PC-3 (cell line): Measurements from ENCODE around the gene GATA2. TPM values are rescaled to one million over a fixed set of nuclear protein-coding genes. Genes with fewer than 3 reads are reported as not detected.

Experiments
- ATAC-seq: fragments of 200-7000 bp; cut with Tn5 transposase; 2 replicates; pipeline ENCODE4 v1.9.1; 2020; ENCODE audit warnings: mild to moderate bottlenecking, moderate library complexity
- BruUV-seq: library from RNA; stranded (reverse); fragments of 400-500 nt; replicated peaks from 2 replicates; lab custom pipeline; 2021; lab: Mats Ljungman, UMichigan
- CTCF ChIA-PET: fragments of 300-600 bp; sonication (Branson Sonifier 250); formaldehyde crosslinking; loops from one replicate; lab custom pipeline; 2022; ENCODE audit warnings: antibody characterized with exemption; lab: Charles Lee
- POLR2A ChIA-PET: fragments of 300-600 bp; sonication (Branson Sonifier 250); formaldehyde crosslinking; loops from one replicate; lab custom pipeline; 2022; ENCODE audit warnings: antibody characterized with exemption; ENCODE audit not compliant: unreplicated experiment; lab: Charles Lee
- DNase-seq: peaks from one replicate; pipeline ENCODE4 v3.0.0-alpha.2; 2015
- H2AFZ ChIP-seq: fragments of 300-600 bp; sonication (generic); 2 replicates; pipeline ENCODE4 v1.6.0; 2016; ENCODE audit warnings: antibody characterized with exemption, low read length
- H3F3A ChIP-seq: fragments of 300-600 bp; sonication (generic); one replicate; pipeline ENCODE4 v1.6.0; 2017; ENCODE audit warnings: antibody characterized with exemption, low read length, control low read depth, mild to moderate bottlenecking; ENCODE audit not compliant: unreplicated experiment
- H3K27ac ChIP-seq: fragments of 300-600 bp; sonication (generic); 2 replicates; pipeline ENCODE4 v1.5.1; 2016; ENCODE audit warnings: mild to moderate bottlenecking, low read length
- H3K27me3 ChIP-seq: fragments of 300-600 bp; sonication (generic); 2 replicates; pipeline ENCODE4 v1.6.1; 2016; ENCODE audit warnings: low read length, mixed read lengths
- H3K36me3 ChIP-seq: fragments of 300-600 bp; sonication (generic); 2 replicates; pipeline ENCODE4 v1.6.1; 2016; ENCODE audit warnings: low read depth, mixed run types, low read length, mixed read lengths
- H3K4me1 ChIP-seq: fragments of 300-600 bp; sonication (generic); 2 replicates; pipeline ENCODE4 v1.5.1; 2016; ENCODE audit warnings: low read length; ENCODE audit not compliant: insufficient read depth
- H3K4me2 ChIP-seq: fragments of 300-600 bp; sonication (generic); 2 replicates; pipeline ENCODE4 v1.6.0; 2016; ENCODE audit warnings: low read length
- H3K4me3 ChIP-seq: fragments of 300-600 bp; sonication (generic); 2 replicates; pipeline ENCODE4 v1.5.1; 2016; ENCODE audit warnings: mild to moderate bottlenecking, low read length, mixed read lengths
- H3K79me2 ChIP-seq: fragments of 300-600 bp; sonication (generic); 2 replicates; pipeline ENCODE4 v1.6.1; 2017; ENCODE audit warnings: low read length, mixed read lengths
- H3K9ac ChIP-seq: fragments of 300-600 bp; sonication (generic); 2 replicates; pipeline ENCODE4 v1.6.0; 2016; ENCODE audit warnings: mild to moderate bottlenecking, low read length
- H3K9me2 ChIP-seq: fragments of 300-600 bp; sonication (generic); replicated peaks from 2 replicates; pipeline ENCODE4 v1.6.1; 2016; ENCODE audit warnings: mixed run types, low read length, mixed read lengths
- H3K9me3 ChIP-seq: fragments of 300-600 bp; sonication (generic); 2 replicates; pipeline ENCODE4 v1.6.1; 2016; ENCODE audit warnings: low read length, mixed read lengths
- H4K20me1 ChIP-seq: fragments of 300-600 bp; sonication (generic); 2 replicates; pipeline ENCODE4 v1.6.1; 2016; ENCODE audit warnings: low read length, mixed read lengths
- EZH2 ChIP-seq: fragments of 300-600 bp; sonication (generic); IDR thresholded peaks from one replicate; pipeline ENCODE4 v1.6.1; 2017; ENCODE audit warnings: antibody characterized with exemption, mild to moderate bottlenecking, low read length; ENCODE audit not compliant: unreplicated experiment
- EZH2phosphoT487 ChIP-seq: fragments of 300-600 bp; sonication (generic); IDR thresholded peaks from 2 replicates; pipeline ENCODE4 v1.6.1; 2018; ENCODE audit warnings: mild to moderate bottlenecking, antibody characterized with exemption, low read length, borderline replicate concordance
- intact Hi-C: fragments of 100-400 bp; cut with micrococcal nuclease; formaldehyde crosslinking; loops from 2 replicates; pipeline ENCODE4 v1.9.0; 2023
- total RNA-seq: library from RNA; depleted of rRNA; stranded (reverse); fragments of >200 nt; gene quantifications from 2 replicates; pipeline ENCODE4 v1.2.3, GENCODE V29; 2014
- TF ChIP-seq, protein P1 (sequence below): fragments of 300-600 bp; sonication (generic); conservative IDR thresholded peaks from 2 replicates; pipeline ENCODE4 v1.5.1; 2017; ENCODE audit warnings: antibody characterized with exemption, low read depth, mild to moderate bottlenecking, low read length

Gene GATA2
- total RNA-seq, 1 experiment from 2014 or later, result 32.4 TPM

DNA sequence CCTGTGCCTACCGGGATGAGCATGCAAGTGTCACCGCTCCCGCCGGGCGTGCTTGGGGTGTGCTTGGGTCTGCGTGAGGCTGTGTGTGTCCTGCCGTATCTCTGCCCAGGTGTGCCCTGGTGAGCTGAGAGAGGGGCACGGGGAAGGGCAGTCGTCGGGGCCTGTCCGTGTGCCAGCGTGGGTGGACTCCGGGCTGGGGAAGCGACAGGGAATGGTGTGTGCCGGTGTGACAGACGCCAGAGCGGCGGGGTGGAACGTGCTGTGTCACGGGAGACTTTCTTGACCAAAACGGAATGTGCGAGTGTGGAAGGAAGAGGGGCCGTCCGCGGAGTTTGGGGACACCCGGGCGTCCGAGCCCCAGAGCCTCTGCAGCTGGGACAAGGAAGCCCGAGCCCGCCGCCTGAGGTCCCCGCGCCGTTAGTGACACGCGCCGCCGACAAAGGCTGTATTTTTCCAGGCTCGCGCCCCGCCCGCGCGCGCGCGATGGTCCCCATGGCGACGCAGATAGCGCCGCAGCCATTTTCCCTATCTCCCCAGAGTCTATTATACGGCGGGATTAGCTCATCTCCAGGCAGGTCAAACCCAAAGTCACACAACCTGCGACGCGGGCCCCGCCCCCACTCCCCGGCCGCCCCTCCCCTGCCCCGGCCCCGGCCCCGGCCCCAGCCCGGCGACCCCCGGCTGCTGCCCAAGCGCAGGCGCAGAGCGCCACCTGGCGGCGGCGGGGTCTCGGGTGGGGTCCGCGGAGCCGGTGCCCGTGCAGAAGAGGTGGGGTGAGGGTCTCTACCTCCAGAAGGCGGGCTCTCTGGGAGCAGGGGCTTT lies 4.5 kb upstream of the GATA2 start:
- peak overlapping the region; percentile 86 for H3K4me2 ChIP-seq

DNA sequence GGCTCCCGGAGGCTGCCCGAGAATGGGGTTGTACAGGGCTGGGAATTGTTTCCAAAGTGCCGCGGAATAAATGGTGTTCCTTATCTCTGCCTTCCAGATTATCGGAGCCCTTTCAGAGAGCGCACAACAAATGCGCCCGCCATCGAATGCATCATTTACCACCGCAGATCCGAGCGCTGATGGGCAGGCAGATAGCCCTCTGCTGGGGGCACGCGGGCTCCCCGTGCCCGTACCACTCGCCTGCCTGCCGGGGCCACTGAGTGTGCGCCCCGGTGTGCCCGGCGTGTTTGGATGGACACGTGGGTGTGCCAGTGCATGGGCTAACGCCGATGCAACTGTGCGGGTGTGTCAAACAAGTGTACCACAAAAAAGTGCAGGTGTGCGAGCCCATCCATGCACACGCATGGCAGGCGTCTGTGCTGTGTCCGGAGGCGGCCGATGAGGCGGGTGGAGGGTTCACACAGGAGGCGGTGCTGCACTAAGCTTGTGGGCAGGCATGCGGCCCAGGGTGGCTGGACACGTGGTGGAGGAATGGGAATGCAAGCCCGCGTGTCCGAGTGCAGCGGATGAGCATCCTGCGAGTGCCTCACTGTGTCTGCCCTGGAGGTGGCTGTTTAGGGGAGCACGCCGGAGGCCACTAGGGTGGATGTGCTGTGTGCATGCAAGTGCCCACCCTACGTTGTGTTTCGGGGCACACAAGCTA lies 3.8 kb upstream of the GATA2 start:
- H3K9me2 ChIP-seq, result no peaks in the 10 kb centered on the region
- H3F3A ChIP-seq, result no peaks in the 10 kb centered on the region
- no peaks in the 10 kb centered on the region for H3K9me3 ChIP-seq
- BruUV-seq, result no TSS peak
- H3K4me3 ChIP-seq, result peak overlapping the region; percentile 65
- no peak overlapping the region for H3K27ac ChIP-seq
- peak overlapping the region; percentile 86 for H3K4me2 ChIP-seq
- no peak for DNase-seq
- intact Hi-C loops, result loop anchor here (5.0 kb wide), 2 partner anchors 189 to 399 kb away; no protein-coding TSS in a partner anchor
- peak overlapping the region; percentile 74; the same call in 1 of the 2 replicates for H2AFZ ChIP-seq
- H3K79me2 ChIP-seq, result peaks cover 22% of the 10 kb centered on the region
- ATAC-seq, result no peak; the same call in 1 of the 2 replicates
- no peaks in the 10 kb centered on the region for H3K27me3 ChIP-seq
- no peaks in the 10 kb centered on the region for H3K36me3 ChIP-seq
- ChIA-PET POLR2A (no interaction called here), CTCF (no interaction called here)
- peak overlapping the region; percentile 34; the same call in 1 of the 2 replicates for H3K9ac ChIP-seq
- TF ChIP-seq, protein P1, sequence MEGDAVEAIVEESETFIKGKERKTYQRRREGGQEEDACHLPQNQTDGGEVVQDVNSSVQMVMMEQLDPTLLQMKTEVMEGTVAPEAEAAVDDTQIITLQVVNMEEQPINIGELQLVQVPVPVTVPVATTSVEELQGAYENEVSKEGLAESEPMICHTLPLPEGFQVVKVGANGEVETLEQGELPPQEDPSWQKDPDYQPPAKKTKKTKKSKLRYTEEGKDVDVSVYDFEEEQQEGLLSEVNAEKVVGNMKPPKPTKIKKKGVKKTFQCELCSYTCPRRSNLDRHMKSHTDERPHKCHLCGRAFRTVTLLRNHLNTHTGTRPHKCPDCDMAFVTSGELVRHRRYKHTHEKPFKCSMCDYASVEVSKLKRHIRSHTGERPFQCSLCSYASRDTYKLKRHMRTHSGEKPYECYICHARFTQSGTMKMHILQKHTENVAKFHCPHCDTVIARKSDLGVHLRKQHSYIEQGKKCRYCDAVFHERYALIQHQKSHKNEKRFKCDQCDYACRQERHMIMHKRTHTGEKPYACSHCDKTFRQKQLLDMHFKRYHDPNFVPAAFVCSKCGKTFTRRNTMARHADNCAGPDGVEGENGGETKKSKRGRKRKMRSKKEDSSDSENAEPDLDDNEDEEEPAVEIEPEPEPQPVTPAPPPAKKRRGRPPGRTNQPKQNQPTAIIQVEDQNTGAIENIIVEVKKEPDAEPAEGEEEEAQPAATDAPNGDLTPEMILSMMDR, result no peak
- no peak for TF ChIP-seq EZH2phosphoT487
- TF ChIP-seq EZH2, result no peak
- no peaks in the 10 kb centered on the region; the same call in 1 of the 2 replicates for H3K4me1 ChIP-seq
- no peaks in the 10 kb centered on the region for H4K20me1 ChIP-seq

More for the DNA sequence above, 4.5 kb upstream of the GATA2 start:
- Histone ChIP-seq H4K20me1 (no peaks in the 10 kb centered on the region), H3K4me1 (no peaks in the 10 kb centered on the region; the same call in 1 of the 2 replicates), H3K4me3 (peak overlapping the region; percentile 65), H3K9me3 (no peaks in the 10 kb centered on the region), H3F3A (no peaks in the 10 kb centered on the region), H3K36me3 (no peaks in the 10 kb centered on the region), H3K79me2 (peaks cover 14% of the 10 kb centered on the region), H3K9ac (peak overlapping the region; percentile 34; the same call in 1 of the 2 replicates), H3K27me3 (no peaks in the 10 kb centered on the region), H3K9me2 (no peaks in the 10 kb centered on the region), H3K27ac (no peak overlapping the region), H2AFZ (peak overlapping the region; percentile 74)
- peak; percentile 62 for DNase-seq
- ATAC-seq, result peak; percentile 49
- no TSS peak for BruUV-seq
- POLR2A ChIA-PET, result no interaction called here
- TF ChIP-seq EZH2phosphoT487 (no peak), EZH2 (no peak)
- TF ChIP-seq, protein P1, result peak; percentile 59
- CTCF ChIA-PET, result interaction anchor here (0.6 kb wide), 2 partner anchors 9 to 72 kb away, joined by 4 to 5 read pairs; no protein-coding TSS in a partner anchor
- intact Hi-C loops, result loop anchor here (5.0 kb wide), 2 partner anchors 190 to 400 kb away; no protein-coding TSS in a partner anchor
